ENCODE data around the gene TGOLN2.

Gene TGOLN2

DNA sequence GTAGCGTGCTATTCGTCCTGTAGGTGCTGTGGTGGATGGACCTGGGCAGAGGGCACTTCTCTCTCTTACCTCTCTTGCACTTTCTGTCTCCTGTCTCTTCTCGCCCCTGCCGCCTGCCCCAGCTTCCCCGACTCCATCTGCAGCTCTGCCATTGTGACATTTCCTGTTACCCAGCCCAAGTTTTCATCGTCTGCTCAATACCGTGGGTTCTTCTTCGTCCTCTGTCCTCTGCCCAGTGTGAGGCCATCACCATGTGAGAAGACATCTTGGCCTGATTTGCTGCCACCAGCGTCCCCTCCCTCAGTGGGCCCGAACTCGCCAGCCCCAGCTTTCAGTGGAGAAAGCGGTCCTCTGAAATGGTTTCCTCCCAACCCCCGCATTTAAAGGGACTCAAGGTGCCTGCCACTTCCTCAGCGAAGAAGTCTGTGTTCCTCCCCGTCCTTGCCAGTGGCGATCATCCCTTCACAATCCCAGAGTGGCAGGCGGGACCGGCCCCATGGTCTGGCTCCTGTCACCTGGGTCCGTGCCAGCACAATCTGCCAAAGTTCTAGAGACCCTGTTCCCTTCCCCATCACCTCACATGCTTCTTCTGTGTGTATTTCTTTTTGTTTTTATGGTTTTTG lies 18.0 kb downstream of the TGOLN2 start:
- no peak for DNase-seq (ENCODE audit: low read depth in 2 of 2, low spot score in 1 of 2)

DNA sequence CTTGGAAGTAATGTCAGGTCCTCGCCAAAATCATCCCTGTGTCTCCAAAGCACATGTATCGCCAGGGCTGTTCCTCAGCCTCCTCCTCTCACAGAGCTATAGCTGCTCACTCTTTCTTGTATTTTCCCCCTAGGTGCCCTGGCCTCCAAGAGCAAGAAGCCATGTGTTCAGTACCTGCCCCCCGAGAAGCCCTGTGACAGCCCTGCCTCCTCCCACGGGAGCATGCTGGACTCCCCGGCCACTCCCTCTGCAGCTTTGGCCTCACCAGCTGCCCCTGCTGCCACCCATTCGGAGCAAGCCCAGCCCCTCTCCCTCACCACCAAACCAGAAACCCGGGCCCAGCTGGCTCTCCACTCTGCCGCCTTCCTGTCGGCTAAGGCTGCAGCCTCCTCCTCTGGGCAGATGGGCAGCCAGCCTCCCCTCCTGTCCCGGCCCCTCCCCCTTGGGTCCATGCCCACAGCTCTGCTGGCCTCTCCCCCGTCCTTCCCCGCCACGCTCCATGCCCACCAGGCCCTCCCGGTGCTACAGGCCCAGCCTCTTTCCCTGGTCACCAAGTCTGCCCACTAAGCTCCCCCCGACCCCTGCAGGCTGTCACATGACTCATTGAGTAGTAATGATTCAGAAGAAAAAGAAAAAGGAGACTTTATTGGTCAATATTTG lies 18.8 kb downstream of the TGOLN2 start:
- no peak for DNase-seq (ENCODE audit: low read depth in 2 of 2, low spot score in 1 of 2)

DNA sequence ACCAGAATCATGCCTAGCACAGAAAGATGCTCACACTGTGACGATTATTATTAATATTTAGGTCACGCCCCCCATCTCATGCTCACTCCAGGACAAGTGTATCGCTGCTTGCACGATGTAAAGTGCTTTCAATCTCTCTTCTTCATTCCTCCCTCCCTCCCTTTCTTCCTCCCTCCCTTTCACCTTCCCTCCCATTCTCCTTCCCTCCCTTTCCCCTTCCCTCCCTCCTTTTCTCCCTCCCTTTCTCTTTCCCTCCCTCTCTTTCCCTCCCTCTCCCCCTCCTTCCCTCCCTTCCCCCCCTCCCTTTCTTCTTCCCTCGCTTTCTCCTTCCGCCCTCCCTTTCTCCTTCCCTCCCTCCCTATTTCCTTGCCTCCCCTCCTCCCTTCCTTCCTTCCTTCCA lies 19.6 kb downstream of the TGOLN2 start:
- no peak for DNase-seq (ENCODE audit: low read depth in 2 of 2, low spot score in 1 of 2)

DNA sequence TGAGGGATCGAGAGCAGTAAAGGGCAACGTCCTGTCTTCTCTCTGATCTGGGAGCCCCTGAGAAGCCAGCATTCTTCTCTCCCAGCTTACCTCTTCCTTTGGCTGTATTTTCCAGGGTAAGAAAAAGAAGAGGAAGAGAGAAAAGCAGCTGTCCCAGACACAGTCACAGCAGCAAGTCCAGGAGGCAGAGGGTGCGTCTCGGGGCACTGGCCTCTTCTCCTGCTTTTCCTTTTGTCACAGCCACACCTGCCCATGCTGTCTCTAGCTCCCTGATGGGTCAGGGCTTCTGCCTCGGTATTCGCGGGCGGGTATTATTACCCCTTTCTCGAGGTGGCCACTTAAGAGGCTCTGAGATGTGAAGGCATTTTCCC lies 20.3 kb downstream of the TGOLN2 start:
- no peak for DNase-seq (ENCODE audit: low read depth in 2 of 2, low spot score in 1 of 2)

DNA sequence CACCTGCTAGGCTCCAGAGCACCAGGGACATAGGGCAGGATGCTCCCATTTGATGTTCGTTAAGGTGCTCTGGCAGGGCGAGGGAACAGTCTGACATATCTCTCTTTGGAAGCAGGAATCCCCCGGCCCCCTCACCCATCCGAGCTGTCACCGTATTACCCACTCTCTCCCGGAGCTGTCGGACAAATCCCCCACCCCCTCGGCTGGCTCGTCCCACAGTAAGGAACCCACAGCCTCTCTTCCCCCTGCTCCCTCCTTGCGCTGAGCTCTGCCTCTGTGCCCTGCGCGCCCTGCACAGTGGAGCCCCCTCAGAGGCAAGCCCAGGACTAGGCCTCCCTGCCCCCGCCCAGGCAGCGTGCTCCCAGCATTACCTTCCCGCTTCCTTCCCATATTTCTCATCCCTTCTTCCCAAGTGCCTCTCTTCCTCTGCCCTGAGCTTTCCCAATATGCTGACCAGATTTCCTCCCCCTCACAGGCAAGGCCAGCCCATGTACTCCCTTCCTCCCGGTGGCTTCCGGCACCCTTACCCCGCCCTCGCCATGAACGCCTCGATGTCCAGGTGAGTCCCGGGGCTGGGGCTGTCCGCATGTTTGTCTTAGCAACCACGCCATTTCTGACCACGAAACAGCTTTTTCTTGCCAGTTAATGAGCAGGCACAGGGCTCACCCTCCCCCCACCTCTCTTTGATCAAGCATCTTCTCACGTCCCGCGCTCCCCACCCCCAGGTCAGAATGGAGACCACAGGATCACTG lies 23.8 kb downstream of the TGOLN2 start:
- DNase-seq (ENCODE audit: low read depth in 2 of 2, low spot score in 1 of 2): no peak

DNA sequence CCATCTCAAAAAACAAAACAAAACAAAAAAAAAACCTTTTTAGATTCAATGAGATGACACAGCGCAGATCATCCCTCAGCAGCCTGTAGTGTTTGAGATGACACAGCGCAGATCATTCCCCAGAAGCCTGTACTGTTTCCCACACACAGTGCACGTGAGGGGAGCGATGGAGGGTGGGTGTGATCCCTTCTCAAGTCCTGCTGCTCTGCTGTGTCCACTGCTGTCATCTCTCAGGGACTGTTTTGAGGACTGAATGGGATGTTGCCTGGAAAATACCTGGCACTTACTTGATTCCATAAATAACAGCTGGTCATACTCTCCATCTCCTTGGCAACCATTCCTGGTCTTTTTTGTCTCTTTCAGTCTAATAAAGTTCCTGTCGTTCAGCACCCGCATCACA lies 25.7 kb downstream of the TGOLN2 start:
- DNase-seq (ENCODE audit: low read depth in 2 of 2, low spot score in 1 of 2): no peak

DNA sequence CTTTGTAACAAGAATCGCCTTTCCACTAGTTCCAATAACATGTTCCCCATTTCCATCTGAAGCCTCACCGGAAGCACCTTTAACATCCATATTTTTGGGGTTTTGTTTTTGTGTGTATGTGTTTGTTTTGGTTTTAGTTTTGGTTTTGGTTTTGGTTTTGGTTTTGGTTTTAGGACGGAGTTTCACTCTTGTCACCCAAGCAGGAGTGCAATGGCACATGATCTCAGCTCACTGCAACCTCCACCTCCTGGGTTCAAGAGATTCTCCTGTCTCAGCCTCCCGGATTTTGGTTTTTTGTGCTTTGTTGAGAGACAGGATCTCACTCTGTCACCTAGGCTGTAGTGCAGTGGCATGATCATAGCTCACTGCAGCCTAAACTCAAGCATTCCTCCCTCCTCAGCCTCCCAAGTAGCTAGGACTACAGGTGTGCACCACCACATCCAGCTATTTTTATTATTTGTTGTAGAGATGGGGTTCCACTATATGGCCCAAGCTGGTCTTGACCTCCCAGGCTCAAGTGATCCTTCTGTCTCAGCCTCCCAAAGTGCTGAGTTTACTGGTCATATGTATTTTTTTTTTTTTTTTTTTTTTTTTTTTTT lies 36.3 kb downstream of the TGOLN2 start:
- no peak for DNase-seq (ENCODE audit: low read depth in 2 of 2, low spot score in 1 of 2)

DNA sequence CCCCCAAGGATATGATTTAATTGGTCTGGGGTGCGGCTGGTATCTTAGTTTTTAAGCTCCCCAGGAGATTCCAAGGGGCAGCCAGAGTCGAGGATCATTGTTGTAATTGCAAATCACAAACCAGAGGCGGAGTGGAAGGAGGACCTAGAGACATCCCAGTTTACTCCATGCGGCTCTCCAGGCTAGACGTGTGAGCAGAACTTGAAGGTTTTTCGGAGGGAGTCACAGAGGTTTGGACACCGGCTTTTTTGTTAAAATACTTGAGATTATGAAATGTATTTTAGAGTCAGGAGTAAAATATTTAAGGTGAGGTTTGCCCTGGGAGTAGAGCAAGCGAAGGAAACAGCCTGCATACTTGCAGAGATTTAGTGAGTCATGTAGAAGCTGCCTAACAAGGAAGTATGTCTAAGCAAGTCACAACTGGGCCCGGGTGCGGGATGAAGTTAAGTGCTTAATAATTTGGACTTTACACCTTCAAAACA lies 39.5 kb downstream of the TGOLN2 start:
- no peak for DNase-seq (ENCODE audit: low read depth in 2 of 2, low spot score in 1 of 2)

DNA sequence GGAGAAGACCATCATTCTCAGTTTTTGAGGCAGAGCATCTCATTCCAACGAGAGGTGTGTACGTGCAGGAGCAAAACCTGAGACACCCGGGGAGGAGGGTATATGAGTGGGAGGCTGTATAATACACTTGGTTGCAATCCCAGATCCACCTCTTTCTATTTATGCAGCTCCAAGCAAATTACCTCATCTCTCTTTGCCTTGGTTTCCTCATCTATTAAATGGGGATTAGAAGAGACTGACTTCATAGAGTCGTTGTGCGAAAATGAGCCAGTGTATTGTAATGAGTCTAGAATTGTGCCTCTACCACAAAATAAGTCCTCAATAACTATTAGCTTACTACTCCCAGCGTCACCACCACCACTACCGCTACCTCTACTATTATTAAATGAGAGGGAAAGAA lies 40.1 kb downstream of the TGOLN2 start:
- DNase-seq (ENCODE audit: low read depth in 2 of 2, low spot score in 1 of 2): no peak

DNA sequence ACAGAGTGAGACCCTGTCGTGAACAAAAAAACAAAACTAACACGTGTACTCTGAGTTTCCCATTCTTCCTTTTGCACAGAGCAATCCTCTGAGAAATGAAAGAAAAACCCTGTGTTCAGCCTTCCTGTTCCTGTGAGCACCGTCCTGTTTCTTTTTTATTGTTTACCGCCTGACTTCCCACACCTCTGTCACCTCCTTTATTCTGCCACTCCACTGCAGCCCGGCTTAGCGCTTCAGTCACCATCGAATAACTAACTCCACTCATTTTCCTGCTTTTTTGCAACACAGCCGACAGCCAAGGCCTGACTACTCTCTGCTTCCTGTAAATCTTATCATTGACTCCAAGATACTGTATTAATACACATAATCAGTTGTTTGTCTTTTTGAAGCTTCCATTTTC lies 40.9 kb downstream of the TGOLN2 start:
- DNase-seq (ENCODE audit: low read depth in 2 of 2, low spot score in 1 of 2): no peak

DNA sequence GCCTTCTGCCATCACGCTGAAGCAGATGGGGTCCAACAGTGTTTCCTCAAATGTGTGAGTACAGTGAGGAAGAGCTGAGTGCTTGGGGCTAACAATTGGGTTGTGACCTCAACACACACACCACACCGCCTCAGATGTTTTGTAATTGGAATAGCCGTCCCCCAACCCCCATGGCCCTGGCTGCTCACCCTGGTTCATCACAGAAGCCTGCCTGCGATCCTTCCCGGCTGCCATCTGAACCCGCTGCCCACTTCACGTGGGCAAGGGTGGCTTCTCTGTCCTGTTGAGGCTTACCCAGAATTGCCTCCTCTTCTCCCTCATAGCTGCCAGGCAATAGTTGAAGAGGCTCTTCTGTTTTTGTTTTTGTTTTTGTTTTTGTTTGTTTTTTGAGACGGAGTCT lies 44.1 kb downstream of the TGOLN2 start:
- DNase-seq (ENCODE audit: low read depth in 2 of 2, low spot score in 1 of 2): no peak

DNA sequence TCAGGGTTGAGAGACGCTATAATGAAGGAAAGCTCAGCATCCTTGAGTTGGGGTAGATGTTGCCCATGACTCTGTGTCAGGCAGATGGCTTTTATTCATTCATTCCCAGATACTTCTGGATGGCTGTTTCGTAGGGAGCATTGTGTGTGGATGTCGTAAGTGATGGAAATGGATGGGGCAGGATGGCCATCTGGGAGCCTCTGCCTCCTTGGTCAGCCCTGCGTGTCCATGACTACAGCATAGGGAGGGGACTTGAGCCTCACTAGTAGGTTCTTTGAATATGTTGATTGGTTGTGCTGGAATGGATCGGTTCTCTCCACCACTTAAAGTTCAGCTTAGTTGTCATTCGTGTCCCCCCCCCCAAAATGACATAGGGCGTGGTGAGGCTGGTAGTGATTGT lies 44.9 kb downstream of the TGOLN2 start:
- DNase-seq (ENCODE audit: low read depth in 2 of 2, low spot score in 1 of 2): no peak

DNA sequence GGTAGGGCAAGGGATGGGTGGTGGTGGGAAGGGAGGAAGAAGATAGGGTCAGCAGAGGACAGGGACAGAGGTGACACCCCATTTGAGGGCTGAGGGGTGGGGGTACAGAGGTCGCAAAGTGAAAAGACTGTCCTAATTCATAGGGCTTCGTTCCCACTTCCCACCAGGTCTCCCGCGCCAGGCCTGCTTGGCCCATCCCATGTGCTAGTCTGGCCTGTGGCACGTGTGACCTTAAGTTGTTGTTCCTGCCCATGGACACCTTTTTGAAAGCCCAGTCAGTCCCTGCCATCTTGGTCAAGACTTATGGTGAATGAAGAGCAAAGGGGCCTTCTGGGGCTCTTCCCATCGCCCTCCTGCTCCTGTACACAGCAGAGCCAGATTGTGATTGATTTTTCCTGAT lies 46.2 kb downstream of the TGOLN2 start:
- no peak for DNase-seq (ENCODE audit: low read depth in 2 of 2, low spot score in 1 of 2)

DNA sequence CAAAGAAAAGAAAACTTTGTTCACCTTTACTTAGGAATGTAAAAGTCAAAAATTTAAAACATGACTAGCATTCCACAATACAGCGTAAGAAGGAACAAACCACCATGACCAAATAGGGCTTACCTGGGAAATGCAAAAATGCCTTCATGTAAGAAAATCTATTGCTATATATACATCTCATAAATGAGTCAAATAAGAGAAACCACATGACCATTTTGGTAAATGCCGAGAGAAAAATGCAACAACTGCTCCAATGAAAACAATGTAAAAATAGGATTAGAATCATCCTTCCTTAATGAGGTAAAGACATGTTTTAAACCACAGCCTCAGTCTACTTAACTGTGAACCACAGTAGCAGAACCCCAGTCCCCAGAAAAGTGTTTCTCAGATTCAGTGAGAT lies 49.4 kb downstream of the TGOLN2 start:
- DNase-seq (ENCODE audit: low read depth in 2 of 2, low spot score in 1 of 2): no peak

DNA sequence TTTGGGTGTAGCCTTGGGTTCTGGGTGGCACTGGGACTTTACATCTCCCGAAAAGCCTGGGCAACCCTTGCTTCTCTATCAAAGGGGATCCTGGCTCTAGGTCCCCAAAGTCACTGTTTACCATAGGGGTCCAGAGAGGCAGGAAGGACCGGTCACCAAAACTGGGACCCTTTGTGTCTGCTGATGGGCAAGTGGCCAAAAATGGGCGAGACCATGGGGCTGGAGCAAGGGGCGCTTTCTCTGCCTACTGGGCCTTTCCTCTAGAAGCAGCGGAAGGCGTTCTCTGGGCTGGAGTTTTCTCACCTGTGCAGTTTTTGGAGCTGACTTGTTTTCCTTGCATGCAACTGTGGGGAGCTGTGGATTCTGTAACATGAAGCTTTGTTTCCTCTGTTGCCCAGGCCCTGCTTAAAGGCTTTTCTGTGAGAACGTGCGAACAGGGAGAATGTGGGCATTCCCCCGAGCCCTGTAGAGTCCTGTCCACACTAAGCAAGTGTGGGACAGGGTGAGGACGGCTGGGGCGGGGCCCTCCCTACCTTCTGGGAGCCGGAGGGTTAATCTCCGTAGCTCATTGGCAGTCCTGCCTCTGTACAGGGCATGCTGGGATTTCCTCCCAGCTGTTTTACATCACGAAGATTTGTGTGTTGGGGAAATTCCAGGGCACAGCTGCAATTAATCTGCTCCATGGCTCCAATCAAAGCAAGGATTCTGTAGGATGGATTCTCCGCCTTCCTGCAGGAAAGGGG lies 50.2 kb downstream of the TGOLN2 start:
- no peak for DNase-seq (ENCODE audit: low read depth in 2 of 2, low spot score in 1 of 2)

DNA sequence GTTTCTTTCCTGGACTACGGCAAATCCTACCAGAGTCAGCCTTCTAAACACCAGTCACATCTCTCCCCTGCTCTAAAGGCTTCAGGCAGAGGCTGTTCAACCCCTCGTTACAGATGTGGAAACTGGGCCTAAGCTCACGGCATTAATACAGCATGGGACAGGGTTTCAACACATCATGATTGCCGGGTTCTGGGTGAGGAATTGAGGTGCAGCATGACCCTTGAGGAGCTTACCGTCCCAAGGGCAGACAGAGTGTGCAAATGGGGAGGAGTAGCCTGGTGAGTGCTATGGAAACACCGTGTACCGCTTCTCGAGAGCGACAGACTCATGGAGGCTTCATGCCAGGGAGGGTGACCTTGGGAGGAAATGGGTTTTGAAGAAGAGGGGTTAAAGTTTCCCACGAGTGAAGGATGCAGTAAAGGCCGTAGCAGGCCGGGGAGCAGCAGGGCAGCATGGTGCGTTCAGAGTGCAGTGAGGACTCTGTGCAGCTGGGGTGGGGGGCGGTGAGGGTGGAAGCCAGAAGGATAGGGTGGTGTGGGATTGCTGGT lies 51.1 kb downstream of the TGOLN2 start:
- DNase-seq (ENCODE audit: low read depth in 2 of 2, low spot score in 1 of 2): no peak

DNA sequence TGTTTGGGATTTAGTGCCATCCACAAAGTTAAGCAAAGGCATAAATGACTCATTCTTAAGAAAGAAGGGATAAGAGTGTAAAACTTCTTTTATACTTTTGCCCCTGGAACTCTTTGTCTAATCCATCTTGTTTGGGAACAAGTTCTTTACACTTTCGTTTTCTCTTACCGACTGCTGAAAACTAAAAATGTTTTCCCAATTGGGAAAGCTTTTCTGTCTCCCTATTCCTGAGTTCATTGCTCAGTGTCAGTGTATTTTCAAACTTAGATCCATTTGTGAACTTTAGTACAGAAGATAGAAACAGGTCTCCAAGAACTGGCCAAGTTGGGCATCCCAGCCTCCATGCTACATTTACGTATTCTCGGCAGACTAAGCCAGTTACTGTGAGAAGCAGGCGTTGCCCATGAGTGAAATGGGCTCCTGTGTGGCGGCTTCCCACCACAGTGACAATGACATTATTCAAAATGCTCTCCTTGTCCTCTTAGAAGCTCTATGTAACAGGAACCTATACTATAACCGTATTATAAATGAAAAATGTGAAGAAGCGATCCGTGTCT lies 51.7 kb downstream of the TGOLN2 start:
- no peak for DNase-seq (ENCODE audit: low read depth in 2 of 2, low spot score in 1 of 2)

DNA sequence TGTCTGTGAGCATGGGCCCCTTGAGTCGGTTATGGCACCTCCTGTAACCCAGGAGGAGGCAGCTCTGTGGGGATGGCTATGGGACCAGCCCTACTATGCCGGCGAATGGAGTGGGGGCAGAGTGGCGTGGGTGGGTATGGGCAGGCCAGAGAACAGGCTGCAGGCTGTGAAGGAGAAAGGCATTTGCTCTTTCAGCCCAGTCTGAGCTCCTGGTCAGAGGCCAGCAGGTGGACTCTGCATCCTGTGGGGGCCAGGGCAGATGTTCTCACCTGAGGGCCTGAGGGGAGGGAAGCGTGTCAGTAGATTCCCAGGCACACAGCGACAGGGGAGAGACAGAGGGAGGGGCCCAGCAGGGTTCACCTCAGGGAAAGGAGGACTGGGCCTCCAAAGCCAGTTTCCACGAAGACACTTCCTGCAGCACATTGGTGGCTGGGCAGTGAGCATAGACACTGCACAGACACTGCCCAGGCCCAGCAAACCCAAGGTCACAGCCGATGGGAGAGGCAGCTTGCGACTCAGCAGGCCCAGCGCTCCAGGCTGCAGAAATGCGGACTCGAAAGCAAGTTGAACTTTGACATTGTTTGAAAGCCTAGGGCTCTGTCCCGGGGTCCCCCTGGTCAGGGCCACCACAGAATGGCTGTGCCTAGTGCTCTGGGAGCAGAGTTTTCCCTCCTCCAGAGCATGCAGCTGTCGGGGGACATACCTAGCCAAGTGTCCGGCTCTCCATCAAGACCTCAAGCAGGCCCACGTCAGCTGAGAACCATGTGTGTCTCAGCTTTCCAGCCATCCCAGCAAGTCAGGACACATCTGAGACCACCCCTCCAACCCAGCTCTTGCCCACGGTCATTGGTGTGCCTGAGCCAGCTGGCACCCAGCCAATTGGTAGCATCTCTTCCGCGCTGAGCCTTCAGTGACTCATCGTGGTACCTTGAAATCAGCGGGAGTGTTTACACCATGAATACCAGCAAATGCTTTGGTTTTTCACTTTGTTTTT lies 53.8 kb downstream of the TGOLN2 start:
- no peak for DNase-seq (ENCODE audit: low read depth in 2 of 2, low spot score in 1 of 2)

DNA sequence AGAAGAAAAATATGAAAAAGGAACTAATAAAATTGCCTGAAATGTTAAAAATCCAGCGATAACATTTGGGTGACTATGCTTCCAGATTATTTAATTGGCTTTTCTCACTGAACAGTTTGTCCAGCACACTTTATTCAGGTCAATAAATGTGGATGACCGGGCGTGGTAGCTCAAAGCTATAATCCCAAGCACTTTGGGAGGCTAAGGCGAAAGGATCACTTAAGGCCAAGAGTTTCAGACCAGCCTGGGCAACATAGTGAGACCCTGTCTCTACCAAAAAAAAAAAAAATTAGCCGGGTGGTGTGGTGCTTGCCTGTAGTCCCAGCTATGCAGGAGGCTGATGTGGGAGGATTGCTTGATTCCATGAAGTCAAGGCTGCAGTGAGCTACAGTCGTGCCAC lies 55.4 kb downstream of the TGOLN2 start:
- no peak for DNase-seq (ENCODE audit: low read depth in 2 of 2, low spot score in 1 of 2)

DNA sequence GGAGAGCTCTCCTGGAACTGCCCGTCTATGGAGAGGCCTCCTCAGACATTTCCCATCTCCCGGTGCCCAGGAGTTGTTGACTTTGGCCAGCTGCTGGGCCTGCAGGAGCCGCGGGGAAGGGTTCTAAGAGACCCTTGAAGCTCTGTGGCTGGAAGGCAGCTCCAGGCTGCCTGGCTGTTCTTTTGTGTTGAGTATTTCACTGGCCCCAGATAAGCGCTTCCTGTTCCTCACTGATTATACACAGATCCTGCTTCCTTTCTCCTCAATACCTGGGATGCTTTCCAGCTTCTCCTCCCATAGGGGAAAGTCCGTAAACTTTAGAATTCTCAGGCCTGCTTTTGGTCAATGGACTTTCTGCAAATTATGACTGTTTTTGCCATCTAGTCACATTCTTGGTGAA lies 57.8 kb downstream of the TGOLN2 start:
- DNase-seq (ENCODE audit: low read depth in 2 of 2, low spot score in 1 of 2): no peak

Measured in stimulated activated CD8-positive, alpha-beta memory T cell treated with anti-CD3 and anti-CD28 coated beads, Interleukin-4, amount 100 ng/mL, for 4 hours (primary cell).